ENCODE results near the gene ZNF823.
"Not testable (repeated sequence)": the region's sequence is repeated elsewhere in the genome, so short reads cannot be mapped to it uniquely, and the experiment has no call there.

Gene ZNF823

GRCh38 chr19:11684987-11685675 lies 53.6 kb downstream of the ZNF823 start:
- in situ Hi-C loops (cut with MboI; ENCODE audit: low sequenced_read_pairs): no loop called here

- in situ Hi-C loops (cut with MboI; ENCODE audit: low sequenced_read_pairs): no loop called here
Measured at GRCh38 chr19:11680689-11681302, 58.0 kb downstream of the ZNF823 start.

GRCh38 chr19:11678504-11678903 lies 60.2 kb downstream of the ZNF823 start:
- in situ Hi-C loops (cut with MboI; ENCODE audit: low sequenced_read_pairs): no loop called here

- in situ Hi-C loops (cut with MboI; ENCODE audit: low sequenced_read_pairs): not testable (repeated sequence)
Measured at GRCh38 chr19:11676661-11677600, 61.8 kb downstream of the ZNF823 start.

- in situ Hi-C loops (cut with MboI; ENCODE audit: low sequenced_read_pairs): no loop called here
Measured at GRCh38 chr19:11675569-11675968, 63.2 kb downstream of the ZNF823 start.

GRCh38 chr19:11674067-11674492 lies 64.7 kb downstream of the ZNF823 start:
- in situ Hi-C loops (cut with MboI; ENCODE audit: low sequenced_read_pairs): no loop called here

- in situ Hi-C loops (cut with MboI; ENCODE audit: low sequenced_read_pairs): no loop called here
Measured at GRCh38 chr19:11673608-11674041, 65.1 kb downstream of the ZNF823 start.

Measured in HL-60/S4 (cell line).